Esophagus muscularis mucosa (tissue), 3 donors: ENCODE results near the gene GALE.

ENCODE experiments used
- CTCF ChIP-seq, 3 experiments: fragments of 200-600 bp in 2 of 3; fragments of 450-650 bp in 1 of 3; sonication (generic) in 2 of 3; IDR thresholded peaks; one replicate each; pipeline ENCODE4 v1.5.1; 2017 to 2019; ENCODE audit warnings: antibody characterized with exemption in 3 of 3, mild to moderate bottlenecking in 2 of 3, moderate library complexity in 1 of 3
- POLR2A ChIP-seq: fragments of 450-650 bp; IDR thresholded peaks from one replicate; pipeline ENCODE4 v1.6.1; 2017; ENCODE audit warnings: antibody characterized with exemption, moderate library complexity, mild to moderate bottlenecking, low read depth

GRCh38 chr1:23799570-23800399 is 769 bp downstream of the GALE start:
- TF ChIP-seq CTCF (IDR thresholded peaks at IDR 0.05) (no peak), POLR2A (no peak)
